NCI-H82 treated with DMSO at 0.1 percent for 48 hours (cell line): ENCODE measurements around the gene GLI3.
A peak's percentile ranks its signal among the peaks of the same experiment; 100 is the strongest.

ENCODE experiments used
- DNase-seq: peaks from one replicate; lab custom pipeline; 2025; ENCODE audit not compliant: unreplicated experiment; lab: John Stamatoyannopoulos, UW

GLI3 gene

DNA sequence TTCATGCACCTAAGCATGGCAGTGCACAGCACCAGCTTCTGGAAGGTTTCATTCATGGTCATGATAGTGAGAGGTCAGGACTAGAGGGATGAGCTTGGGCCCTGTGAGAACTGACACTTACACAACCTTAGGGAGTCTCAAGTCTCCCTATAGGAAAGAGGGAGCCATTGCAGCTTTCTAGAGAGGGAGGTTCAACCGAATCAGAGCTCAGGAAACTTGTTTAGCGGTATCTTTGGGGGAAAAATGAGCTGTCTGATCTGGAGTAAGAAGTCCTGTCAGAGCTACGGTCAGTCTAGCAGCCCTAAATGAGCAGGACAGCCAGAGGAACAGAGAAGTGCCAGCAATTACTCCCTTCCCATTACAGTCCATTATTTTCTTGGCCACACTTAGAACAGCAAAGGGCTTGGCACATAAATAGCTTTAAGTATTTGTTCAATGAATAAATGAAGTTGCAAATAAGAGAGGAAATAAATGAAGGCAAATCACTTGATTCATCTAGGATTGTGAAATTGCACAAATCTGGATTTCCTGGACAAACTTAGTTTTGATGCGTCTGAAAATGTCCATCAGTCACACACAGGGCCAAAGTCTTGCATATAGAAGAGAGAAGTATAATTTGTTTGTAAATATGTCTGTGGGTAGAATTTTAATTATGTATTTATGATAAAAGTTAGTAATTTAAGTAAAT is 262.0 kb downstream of the GLI3 start:
- DNase-seq = no peak

DNA sequence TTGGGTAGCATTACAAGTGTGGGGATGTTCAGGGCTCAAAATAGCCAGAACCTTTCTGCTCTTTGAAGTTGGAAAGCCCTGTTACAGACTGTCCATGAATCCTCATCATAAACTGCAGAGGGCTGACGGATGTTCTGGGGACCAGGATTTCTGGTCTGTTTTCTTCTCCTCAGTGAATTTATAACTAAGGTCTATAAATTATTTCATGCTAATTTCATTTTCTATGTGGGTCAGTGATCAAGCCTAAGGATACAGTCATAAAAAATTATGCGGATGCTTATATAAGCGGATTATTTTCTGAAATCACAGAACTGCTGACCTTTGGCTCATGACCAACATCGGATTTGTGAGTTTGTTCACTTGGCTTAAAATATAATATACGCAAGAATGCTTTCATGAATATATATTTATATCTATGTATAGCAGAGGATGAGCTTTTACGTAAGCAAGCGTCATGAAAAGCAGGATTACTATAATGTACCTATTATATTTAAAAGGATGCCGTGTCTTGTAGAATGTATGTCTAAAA is 263.7 kb downstream of the GLI3 start:
- DNase-seq = no peak

DNA sequence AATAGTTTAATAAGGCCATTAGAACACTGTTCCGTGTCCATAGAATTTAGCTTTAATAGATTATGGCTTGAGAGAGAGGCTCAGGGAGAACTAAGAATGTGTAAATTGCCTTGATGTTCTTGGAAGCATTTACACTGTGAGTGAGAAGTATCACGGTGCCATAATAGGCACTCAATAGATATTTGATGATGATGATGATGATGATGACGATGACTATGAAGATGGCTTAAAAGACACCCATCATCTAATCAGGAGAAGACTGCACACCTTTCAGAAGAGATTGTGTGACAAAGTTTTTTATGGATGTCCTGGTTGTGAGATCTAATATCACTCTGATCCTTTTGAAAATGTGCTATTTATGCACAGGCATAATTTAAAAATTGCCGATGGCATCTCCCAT is 264.2 kb downstream of the GLI3 start:
- no peak for DNase-seq

DNA sequence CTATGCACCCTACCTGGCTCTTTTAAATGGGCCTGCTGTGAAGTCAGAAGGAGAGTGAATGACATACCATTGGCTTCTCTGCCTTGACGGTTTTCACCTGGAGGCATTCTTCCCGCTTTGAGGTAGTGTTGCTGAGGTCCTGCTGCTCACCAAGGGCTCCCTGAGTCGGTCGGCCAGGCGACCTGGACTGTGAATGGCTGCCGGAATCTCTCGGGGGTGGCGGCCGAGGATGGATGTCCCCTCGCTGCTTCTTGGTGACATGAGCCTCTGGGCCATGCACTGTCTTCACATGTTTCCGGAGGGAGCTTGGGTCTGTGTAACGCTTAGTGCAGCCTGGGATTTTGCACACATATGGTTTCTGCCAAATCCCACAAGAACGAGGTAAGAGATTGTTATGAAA is 264.7 kb downstream of the GLI3 start:
- DNase-seq = no peak

DNA sequence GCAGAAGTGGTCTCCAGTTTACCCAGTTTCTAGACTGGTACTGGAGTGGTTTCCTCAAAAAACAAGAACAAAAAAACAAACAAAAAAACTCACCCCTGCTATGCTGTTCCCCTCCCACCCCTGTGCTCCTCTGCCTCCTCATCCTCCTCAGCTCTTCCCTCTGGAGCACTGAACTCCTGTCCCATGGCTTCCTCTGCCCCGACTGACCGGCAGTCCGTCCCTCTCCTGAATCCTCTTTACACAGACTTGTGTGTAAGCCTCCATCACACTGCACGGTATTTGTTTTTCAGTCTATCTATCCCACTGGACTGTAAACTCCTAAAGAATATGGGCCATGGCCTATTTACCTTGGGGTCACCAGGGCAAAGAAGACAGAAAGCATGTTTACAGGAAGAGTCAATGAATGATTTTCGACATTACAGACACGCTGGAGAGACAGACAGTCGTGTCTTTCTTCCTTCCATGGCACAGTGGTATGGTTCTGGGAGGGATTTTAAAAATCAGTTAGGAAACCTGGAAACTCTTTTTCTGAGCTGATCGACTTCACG is 265.3 kb downstream of the GLI3 start:
- DNase-seq = no peak

DNA sequence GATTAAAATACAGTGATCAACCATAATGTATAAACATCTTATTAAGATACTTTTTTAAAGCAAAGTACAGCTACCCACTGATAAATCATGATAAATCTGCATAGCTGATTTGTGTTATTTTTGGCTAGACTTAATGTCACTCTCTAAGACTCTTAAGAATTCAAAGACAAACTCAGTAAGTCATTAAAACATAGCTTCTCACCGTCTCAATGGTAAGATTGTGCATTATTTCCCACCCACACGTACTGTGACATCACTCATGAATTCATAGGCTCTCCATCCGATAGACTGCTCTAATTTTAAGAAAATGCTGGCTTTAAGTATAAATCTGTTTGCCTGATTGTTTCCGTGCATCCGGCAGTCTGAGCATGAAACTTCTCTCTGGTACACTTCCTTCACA is 266.1 kb downstream of the GLI3 start:
- no peak for DNase-seq

DNA sequence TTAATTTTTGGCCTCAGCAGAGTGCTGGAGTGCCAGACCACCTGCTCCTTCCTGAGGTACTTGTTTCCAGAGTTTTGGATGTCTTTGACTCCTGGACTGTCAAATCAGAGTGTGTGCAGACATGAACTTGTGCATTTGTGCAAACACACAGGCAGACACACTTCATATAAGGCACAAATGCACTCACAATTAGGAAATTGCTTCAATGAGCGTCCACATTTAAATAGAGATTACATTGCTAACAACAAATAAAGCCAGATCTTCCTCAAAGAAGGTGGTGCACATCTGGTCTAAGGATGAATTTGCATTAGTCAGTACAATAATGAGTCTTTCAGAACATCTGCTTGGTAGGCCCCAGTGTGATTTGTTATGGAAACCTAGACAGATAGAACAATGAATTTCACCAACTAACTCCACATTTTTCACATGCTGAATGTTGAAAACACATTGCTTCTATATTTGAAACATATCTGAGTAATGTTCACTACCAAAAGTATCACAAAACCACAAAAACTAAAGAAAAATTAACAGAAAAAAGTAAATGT is 267.4 kb downstream of the GLI3 start:
- DNase-seq = no peak

DNA sequence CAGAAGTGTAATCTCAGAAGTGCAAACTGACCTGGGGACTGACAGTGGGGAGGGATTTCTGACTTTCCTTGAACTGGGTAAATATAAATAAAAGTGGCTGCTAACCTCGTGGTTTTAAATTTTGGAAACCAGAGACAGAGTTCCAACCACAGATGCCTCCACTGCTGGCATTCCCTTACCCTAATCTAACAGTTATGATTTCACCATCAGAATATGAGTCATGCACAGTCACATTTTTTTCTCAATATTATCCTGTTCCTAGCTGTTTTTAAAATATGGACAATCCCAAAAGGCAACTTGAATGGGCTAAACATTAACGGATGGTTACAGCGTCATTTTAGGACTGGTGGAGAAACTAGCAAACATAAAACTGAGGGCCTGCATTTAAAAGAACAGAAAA is 269.9 kb downstream of the GLI3 start:
- no peak for DNase-seq

DNA sequence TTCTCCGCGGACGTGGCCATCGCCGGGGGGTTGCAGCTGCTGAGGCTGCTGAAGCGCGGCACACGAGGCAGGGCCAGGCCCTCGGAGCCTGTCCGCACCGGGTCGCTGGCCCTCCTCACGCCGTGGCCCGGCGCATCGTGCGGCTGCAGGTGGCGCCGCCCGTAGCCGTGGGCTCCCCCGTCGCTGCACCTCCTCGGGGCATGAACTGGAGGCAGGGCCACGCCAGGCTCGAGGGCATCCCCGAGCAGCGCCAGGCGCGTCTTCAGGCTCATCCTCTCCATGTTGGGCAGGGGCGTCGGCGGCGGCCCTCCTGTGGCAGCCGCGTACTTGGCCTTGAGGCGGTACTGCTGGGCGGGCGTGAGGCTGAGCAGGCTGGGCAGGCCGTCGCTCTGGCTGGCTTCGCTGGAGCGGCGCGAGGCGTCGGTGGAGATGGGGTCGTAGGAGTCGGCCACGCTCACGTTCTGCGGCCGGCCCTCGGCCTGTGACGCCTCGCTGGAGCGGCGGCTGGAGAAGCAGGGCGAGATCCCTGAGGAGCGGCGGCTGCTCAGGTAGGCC is 271.0 kb downstream of the GLI3 start:
- no peak for DNase-seq

DNA sequence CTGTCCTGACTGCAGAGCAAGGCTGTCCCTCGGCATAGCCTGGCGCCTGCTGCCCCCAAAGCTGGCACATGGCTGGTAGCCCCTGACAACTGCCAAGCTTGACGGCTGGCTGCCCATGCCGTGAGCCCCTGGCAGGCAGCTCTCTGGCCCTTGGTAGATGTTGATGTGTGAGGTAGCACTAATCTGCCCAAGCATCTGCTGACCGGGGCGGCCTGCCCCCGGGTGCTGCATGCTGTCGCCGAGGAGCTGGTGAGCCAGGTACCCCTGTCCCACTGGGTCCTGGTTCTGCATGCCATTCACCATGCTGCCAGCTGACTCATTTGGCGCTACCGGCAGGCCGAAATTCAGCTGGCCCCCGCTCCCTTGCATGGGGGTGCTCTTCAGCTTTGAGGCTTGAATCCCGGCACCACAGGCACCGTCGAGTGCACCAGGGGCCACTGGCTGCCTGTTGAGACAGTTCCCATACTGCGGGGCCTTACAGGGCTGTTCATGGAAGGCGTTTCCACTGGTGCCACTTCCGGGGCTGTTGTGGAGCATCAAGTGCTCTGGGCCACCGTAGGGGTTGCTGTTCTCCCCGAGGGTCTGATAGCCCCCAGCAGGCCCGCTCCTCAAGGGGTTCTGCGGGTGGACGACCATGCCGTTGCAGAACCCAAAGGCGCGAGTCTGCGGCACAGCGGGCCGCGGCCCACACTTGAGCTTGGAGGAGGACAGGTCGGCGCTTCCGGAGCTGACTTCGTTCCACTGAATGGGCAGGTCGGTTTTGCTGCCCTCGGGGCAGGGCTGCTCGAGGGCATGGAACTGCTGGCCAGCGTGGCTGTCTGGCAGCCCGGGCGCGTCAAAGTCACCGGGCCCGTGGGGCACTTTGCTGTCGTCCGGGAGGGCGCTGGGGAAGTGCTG is 271.9 kb downstream of the GLI3 start:
- no peak for DNase-seq

DNA sequence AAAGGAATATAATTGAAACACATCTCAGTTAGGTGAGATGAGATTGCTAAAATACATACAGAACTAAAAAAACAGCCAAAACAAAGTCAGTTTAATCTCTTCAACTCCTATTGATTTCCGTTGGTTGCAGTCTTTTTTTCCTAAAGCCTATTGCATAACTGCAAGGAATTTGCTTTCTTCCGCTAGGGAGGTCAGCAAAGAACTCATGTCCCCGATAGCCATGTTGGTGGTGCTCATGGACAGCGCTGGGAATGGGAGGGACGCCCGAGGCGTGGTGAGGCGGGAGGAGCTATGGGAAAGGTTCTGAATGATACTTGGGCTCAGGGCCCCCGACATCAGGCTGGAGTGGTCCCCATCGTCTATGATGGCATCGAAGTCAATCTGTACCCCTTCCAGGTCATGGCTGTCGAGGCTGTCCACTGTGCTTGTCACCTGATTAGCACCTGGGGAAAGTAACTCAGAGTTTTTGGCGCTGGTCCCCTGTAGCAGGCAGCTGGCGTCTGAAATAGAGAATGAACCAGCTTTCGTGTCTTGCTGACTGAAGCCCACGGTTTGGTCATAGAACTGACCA is 272.7 kb downstream of the GLI3 start:
- no peak for DNase-seq

DNA sequence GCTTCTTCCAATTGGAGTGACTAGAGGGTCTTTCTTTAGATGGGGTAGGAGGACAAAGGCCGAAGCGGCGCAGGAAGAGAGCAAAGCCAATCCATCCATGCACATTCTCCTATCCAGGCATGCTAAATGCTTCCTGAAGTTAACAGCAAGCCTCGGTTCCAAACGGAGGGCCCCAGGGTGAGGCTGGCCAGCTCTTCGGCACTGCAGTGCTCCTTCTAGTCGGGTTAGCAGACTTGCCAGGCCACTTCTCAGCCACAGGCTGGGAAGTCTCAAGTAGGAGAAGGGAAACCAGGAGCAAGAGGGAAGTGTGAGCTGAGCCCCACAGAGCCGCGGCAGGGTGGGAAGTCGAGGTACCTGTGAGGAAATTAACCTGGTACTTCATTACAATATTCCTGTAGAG is 280.3 kb downstream of the GLI3 start:
- DNase-seq = no peak

DNA sequence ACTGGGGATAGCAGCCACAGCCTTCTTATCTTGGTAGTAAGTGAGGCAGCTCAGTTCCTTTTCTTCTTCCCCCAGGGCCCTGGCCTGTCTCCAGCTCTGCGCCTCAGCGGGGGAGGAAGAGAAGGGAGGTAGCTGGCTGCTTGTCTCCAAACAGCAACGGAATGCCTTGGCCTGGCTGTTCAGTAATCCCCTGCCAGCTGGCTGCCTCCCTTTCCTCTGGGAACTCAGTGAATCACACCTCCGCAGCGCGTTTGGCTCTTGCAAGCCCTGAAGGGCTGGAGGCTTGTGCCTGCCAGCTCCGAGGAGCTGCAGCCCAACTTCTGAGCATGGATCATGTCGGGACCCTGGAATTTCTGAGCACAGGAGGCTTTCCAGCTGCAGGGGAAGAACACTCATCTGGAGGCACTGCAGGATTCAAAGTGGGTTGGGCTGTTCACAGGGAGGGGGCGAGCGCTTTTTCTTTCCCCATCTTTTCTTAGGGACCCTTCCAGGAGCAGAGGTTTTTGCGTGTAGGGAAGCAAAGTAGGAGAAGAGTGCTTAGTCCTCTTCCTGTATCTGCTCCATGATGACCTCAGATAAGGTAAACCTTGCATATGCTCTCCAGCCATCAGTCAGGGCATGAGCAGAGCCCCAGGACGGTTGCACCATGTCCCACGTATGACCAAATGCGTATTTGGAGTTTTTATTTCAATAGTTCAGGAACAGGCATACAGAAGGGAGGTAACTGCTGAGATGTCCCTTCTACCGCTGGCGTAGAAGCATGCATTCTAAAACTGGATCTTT is 280.9 kb downstream of the GLI3 start:
- DNase-seq = no peak

DNA sequence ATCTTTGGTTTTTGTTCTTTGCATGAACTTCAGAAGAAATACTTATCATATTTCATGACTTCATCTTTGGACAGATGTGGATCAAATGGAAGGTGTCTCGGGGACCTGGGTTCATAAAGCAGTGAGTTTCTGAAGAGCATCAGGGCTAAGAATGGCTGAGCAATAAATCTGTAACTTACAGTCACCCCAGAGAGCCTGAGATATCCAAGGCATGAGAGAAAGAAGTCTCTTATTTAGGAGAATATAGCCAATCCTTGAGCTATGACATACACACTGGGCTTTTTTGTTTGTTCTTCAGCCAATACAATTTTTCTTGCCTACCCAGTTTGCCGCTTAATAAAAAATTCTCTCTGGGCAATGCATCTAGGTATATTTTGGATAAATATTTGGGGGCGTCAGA is 281.6 kb downstream of the GLI3 start:
- DNase-seq = no peak

DNA sequence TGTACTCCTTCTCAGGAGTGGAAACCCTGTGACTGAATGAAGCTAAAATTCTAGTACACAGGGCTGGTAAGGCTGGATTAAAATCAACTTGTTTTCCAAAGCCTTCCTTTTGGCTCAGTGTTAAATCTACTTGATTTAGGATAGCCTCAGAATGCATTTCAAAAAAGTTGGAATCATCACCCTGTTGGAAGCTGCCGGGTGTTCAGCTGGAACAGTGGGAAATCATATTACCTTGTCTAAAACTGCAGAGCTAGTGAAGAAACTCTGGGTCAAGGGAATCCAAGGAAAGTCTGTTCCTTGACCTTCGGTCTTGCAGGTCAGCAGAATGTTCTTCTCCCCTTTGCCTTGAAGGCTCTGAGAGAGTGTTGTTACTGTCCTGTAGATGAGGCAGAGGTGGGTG is 282.0 kb downstream of the GLI3 start:
- DNase-seq = no peak

DNA sequence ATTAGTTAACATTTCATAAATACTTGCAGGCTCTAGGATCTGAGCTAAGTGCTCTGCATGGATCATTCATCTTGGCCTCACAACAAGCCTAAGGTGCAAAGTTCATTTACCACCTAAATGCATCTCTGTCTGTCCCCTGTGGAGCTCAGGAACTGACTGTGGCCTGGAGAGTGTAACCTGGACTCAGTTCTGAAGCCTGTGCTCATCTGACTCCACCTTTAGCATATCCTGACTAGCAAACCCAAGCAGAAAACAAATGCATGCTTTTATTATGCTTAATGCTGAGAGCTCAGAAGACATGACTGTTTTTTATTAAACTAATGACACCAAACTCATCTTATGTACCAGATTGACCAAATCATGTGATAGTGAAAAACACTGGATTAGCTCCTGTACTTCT is 288.5 kb downstream of the GLI3 start:
- no peak for DNase-seq

DNA sequence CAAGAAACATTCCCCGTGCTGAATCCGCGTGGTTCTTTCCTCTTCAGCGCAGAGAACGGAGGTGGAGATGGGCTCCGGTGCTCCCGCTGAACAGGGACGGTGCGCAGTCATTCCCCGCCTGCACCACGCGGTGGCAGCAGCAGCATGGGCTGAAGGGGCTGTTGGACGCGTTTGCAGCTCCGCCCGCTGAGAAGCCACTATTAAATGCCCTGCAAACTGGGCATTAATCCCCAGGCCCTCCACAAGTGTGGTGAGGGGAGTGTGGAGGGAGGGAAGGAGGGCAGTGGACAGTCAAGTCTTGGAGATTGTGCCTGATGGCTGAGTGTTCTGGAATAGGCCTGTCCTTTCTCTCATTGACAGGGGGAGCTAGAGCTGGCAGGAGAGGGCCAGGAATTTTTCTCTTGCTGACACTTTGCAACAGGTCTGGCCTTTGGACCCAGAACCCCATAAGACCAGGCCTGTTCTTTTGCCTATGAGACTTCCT is 293.9 kb downstream of the GLI3 start:
- DNase-seq = no peak

DNA sequence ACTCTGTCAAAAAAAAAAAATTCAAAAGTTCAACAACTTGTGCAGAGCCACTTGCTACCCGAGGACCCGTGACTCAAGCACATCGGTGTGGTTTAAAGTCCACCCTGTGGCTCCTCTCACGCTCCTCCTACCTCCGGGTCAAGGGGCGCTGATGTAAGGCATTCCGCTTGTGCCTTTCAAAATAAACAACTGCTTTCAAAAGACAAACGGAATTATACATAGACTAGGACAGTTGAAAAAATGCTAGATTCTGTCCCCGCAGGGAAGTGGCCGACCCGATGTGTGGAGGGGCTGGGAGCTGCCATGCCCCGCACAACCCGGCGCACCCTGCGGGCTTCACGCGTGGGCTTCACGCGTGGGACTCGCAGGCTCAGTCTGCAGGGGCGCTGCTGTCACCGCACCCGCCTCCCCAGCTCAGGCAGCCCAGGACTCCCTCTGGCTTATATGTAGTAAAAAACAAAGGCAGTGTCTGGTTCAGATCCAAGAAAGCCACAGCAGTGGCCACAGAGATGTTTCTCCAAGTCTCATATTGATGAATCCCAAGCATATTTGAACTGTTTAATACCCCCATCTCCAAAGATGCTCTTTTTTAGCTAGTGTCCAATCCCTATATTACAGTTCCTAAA is 294.4 kb downstream of the GLI3 start:
- DNase-seq = no peak

DNA sequence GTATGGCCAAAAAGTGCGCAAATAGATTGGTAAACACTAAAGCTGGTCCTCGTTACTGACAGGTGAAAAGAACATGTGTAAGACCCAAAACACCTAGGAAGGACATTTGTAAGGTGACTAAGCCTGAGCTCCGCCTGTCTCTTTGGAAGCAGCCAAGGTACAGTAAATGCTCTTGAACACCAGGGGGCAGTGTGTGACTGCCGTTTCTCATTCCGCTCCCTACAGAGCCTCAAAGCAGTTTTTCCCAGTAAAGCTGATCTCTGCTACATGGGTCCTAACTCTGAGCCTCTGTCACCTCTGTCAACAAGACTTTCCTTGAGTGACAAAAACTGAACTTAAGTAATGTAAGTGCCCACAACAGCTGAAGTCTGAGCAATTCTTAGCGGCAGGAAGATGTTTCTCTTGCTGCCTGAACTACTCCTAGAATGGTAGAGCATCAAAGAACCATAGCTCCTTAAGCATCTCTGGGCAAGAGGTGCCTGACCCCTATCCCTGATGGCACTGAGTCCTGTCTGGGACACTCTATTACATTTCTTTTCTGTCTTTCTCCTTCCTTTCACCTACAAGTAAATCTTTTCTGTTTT is 296.2 kb downstream of the GLI3 start:
- peak; percentile 61 for DNase-seq
